HEK293 (cell line): ENCODE results near the gene SNTG2.

Experiments
- CTCF ChIA-PET: fragments of 350-600 bp; formaldehyde crosslinking; extraction: SDS; loops from one replicate; lab custom pipeline; 2021; ENCODE audit warnings: antibody characterized with exemption; lab: Yijun Ruan, JAX
- POLR2A ChIA-PET: fragments of 300-600 bp; formaldehyde crosslinking; extraction: SDS; loops from one replicate; lab custom pipeline; 2020; ENCODE audit warnings: antibody characterized with exemption, inconsistent platforms; lab: Yijun Ruan, JAX
- H3K27ac ChIP-seq: fragments of 200-500 bp; sonication (Bioruptor generic); 2 replicates; pipeline ENCODE4 v1.5.1; 2014; ENCODE audit warnings: low read depth, low read length, control low read depth, inconsistent platforms; ENCODE audit errors: extremely low read depth
- H3K36me3 ChIP-seq, 2 experiments: fragments of 200-500 bp in 1 of 2; sonication (Bioruptor generic) in 1 of 2; 1 replicate in 1 of 2; 2 replicates in 1 of 2; pipeline ENCODE4 v1.5.1; 2014 to 2017; ENCODE audit warnings: inconsistent platforms in 2 of 2, low read length in 2 of 2; ENCODE audit not compliant: control insufficient read depth in 2 of 2, insufficient read depth in 1 of 2
- H3K4me1 ChIP-seq: fragments of 200-500 bp; sonication (Bioruptor generic); 2 replicates; pipeline ENCODE4 v1.5.1; 2014; ENCODE audit warnings: mild to moderate bottlenecking, low read length, inconsistent platforms; ENCODE audit not compliant: control insufficient read depth, insufficient read depth
- H3K4me3 ChIP-seq: 2 replicates; pipeline ENCODE4 v1.5.1; 2011; ENCODE audit warnings: low read depth, mild to moderate bottlenecking, control low read depth, low read length, moderate library complexity
- H3K9me3 ChIP-seq: fragments of 200-500 bp; sonication (Bioruptor generic); 2 replicates; pipeline ENCODE4 v1.5.1; 2014; ENCODE audit warnings: low read depth, low read length, inconsistent platforms; ENCODE audit not compliant: control insufficient read depth, insufficient read depth
- HIC1 ChIP-seq: fragments of 450-650 bp; formaldehyde crosslinking; IDR thresholded peaks from 2 replicates; pipeline ENCODE4 v1.5.1; 2016; ENCODE audit warnings: missing biosample characterization, missing genetic modification characterization
- HOXD13 ChIP-seq: sonication (generic); formaldehyde crosslinking; IDR thresholded peaks from 2 replicates; pipeline ENCODE4 v1.8.0; 2022; ENCODE audit warnings: missing genetic modification reagents, borderline replicate concordance
- INSM2 ChIP-seq: fragments of 450-650 bp; formaldehyde crosslinking; IDR thresholded peaks from 2 replicates; pipeline ENCODE4 v1.5.1; 2016; ENCODE audit warnings: missing biosample characterization, missing genetic modification characterization
- KLF10 ChIP-seq: fragments of 450-650 bp; IDR thresholded peaks from 2 replicates; pipeline ENCODE4 v1.5.1; 2018; ENCODE audit warnings: missing biosample characterization, mild to moderate bottlenecking, missing genetic modification characterization
- OVOL3 ChIP-seq: fragments of 450-650 bp; formaldehyde crosslinking; IDR thresholded peaks from 2 replicates; pipeline ENCODE4 v1.5.1; 2016; ENCODE audit warnings: missing biosample characterization, missing genetic modification characterization
- PRDM6 ChIP-seq: fragments of 450-650 bp; formaldehyde crosslinking; IDR thresholded peaks from 2 replicates; pipeline ENCODE4 v1.5.1; 2017; ENCODE audit warnings: missing biosample characterization, missing genetic modification characterization
- ZBTB1 ChIP-seq: fragments of 450-650 bp; formaldehyde crosslinking; IDR thresholded peaks from 2 replicates; pipeline ENCODE4 v1.5.1; 2016; ENCODE audit warnings: missing biosample characterization, missing genetic modification characterization
- ZBTB49 ChIP-seq: fragments of 450-650 bp; formaldehyde crosslinking; IDR thresholded peaks from 2 replicates; pipeline ENCODE4 v1.5.1; 2016; ENCODE audit warnings: missing biosample characterization, missing genetic modification characterization, low read depth
- ZFP41 ChIP-seq: fragments of 450-650 bp; formaldehyde crosslinking; IDR thresholded peaks from 2 replicates; pipeline ENCODE4 v1.5.1; 2016; ENCODE audit warnings: missing biosample characterization, missing genetic modification characterization, borderline replicate concordance
- ZNF10 ChIP-seq: fragments of 450-650 bp; formaldehyde crosslinking; IDR thresholded peaks from 2 replicates; pipeline ENCODE4 v1.5.1; 2017; ENCODE audit warnings: missing biosample characterization, missing genetic modification characterization
- ZNF114 ChIP-seq: fragments of 450-650 bp; formaldehyde crosslinking; IDR thresholded peaks from 2 replicates; pipeline ENCODE4 v1.5.0; 2017; ENCODE audit warnings: missing biosample characterization, missing genetic modification characterization
- ZNF16 ChIP-seq: fragments of 450-650 bp; formaldehyde crosslinking; IDR thresholded peaks from 2 replicates; pipeline ENCODE4 v1.5.1; 2016; ENCODE audit warnings: low read depth, missing biosample characterization, missing genetic modification characterization
- ZNF214 ChIP-seq: fragments of 450-650 bp; formaldehyde crosslinking; IDR thresholded peaks from 2 replicates; pipeline ENCODE4 v1.5.1; 2017; ENCODE audit warnings: missing biosample characterization, mild to moderate bottlenecking, missing genetic modification characterization, borderline replicate concordance
- ZNF335 ChIP-seq: fragments of 450-650 bp; formaldehyde crosslinking; conservative IDR thresholded peaks from 2 replicates; pipeline ENCODE4 v1.5.1; 2016; ENCODE audit warnings: missing biosample characterization, missing genetic modification characterization
- ZNF394 ChIP-seq: fragments of 450-650 bp; formaldehyde crosslinking; IDR thresholded peaks from 2 replicates; pipeline ENCODE4 v1.5.1; 2016; ENCODE audit warnings: missing biosample characterization, missing genetic modification characterization, mild to moderate bottlenecking, moderate library complexity, borderline replicate concordance
- ZNF398 ChIP-seq: fragments of 450-650 bp; formaldehyde crosslinking; IDR thresholded peaks from 2 replicates; pipeline ENCODE4 v1.5.1; 2017; ENCODE audit warnings: missing biosample characterization, missing genetic modification characterization
- ZNF404 ChIP-seq: fragments of 450-650 bp; formaldehyde crosslinking; IDR thresholded peaks from 2 replicates; pipeline ENCODE4 v1.5.1; 2017; ENCODE audit warnings: missing biosample characterization, missing genetic modification characterization
- ZNF433 ChIP-seq: fragments of 450-650 bp; formaldehyde crosslinking; IDR thresholded peaks from 2 replicates; pipeline ENCODE4 v1.5.1; 2016; ENCODE audit warnings: missing biosample characterization, missing genetic modification characterization, low read depth
- ZNF558 ChIP-seq: fragments of 450-650 bp; formaldehyde crosslinking; IDR thresholded peaks from 2 replicates; pipeline ENCODE4 v1.5.1; 2016; ENCODE audit warnings: missing biosample characterization, missing genetic modification characterization
- ZNF624 ChIP-seq: fragments of 450-650 bp; formaldehyde crosslinking; IDR thresholded peaks from 2 replicates; pipeline ENCODE4 v1.5.1; 2017; ENCODE audit warnings: missing biosample characterization, missing genetic modification characterization
- ZNF629 ChIP-seq: fragments of 450-650 bp; formaldehyde crosslinking; IDR thresholded peaks from 2 replicates; pipeline ENCODE4 v1.5.1; 2017; ENCODE audit warnings: missing biosample characterization, missing genetic modification characterization
- ZNF660 ChIP-seq: fragments of 450-650 bp; IDR thresholded peaks from 2 replicates; pipeline ENCODE4 v1.5.1; 2018; ENCODE audit warnings: missing biosample characterization, mild to moderate bottlenecking, missing genetic modification characterization
- ZNF76 ChIP-seq: fragments of 450-650 bp; formaldehyde crosslinking; IDR thresholded peaks from 2 replicates; pipeline ENCODE4; 2016; ENCODE audit warnings: low read depth, missing biosample characterization, missing genetic modification characterization, borderline replicate concordance
- ZNF768 ChIP-seq: fragments of 450-650 bp; formaldehyde crosslinking; IDR thresholded peaks from 2 replicates; pipeline ENCODE4 v1.5.1; 2018; ENCODE audit warnings: missing biosample characterization, mild to moderate bottlenecking, missing genetic modification characterization
- ZNF776 ChIP-seq: fragments of 450-650 bp; formaldehyde crosslinking; IDR thresholded peaks from 2 replicates; pipeline ENCODE4 v1.5.0; 2017; ENCODE audit warnings: missing biosample characterization, missing genetic modification characterization, borderline replicate concordance
- ZNF785 ChIP-seq: fragments of 450-650 bp; formaldehyde crosslinking; IDR thresholded peaks from 2 replicates; pipeline ENCODE4 v1.5.1; 2016; ENCODE audit warnings: missing biosample characterization, missing genetic modification characterization
- ZNF791 ChIP-seq: fragments of 450-650 bp; formaldehyde crosslinking; IDR thresholded peaks from 2 replicates; pipeline ENCODE4 v1.5.1; 2016; ENCODE audit warnings: missing biosample characterization, missing genetic modification characterization
- ZSCAN30 ChIP-seq: fragments of 450-650 bp; IDR thresholded peaks from 2 replicates; pipeline ENCODE4 v1.5.1; 2018; ENCODE audit warnings: missing biosample characterization, mild to moderate bottlenecking, missing genetic modification characterization, moderate library complexity

Gene SNTG2

GRCh38 chr2:1253629-1254028 is 303.0 kb downstream of the SNTG2 start:
- Histone ChIP-seq H3K4me3 (no peak overlapping the region), H3K36me3 (no peaks in the 10 kb centered on the region), H3K4me1 (no peaks in the 10 kb centered on the region), H3K9me3 (no peaks in the 10 kb centered on the region), H3K27ac (no peak overlapping the region)
- CTCF ChIA-PET, result no interaction called here
- TF ChIP-seq INSM2 (tag by site-specific recombination), result no peak
- no peak for TF ChIP-seq PRDM6 (tag by site-specific recombination)
- TF ChIP-seq ZNF114 (tag by site-specific recombination), result no peak
- TF ChIP-seq ZNF776 (tag by site-specific recombination), result no peak
- no peak for TF ChIP-seq ZNF394
- no peak for TF ChIP-seq ZNF433 (tag by site-specific recombination)
- no peak for TF ChIP-seq ZBTB1
- no peak for TF ChIP-seq ZFP41 (tag by site-specific recombination)
- no peak for TF ChIP-seq ZNF624 (tag by site-specific recombination)
- no peak for TF ChIP-seq ZNF660 (tag by site-specific recombination)
- no peak for TF ChIP-seq KLF10 (tag by site-specific recombination)
- TF ChIP-seq ZNF404, result no peak
- no peak for TF ChIP-seq ZNF214 (tag by site-specific recombination)
- no peak for TF ChIP-seq ZNF629 (tag by site-specific recombination)
- TF ChIP-seq ZNF335, result no peak
- TF ChIP-seq ZNF398 (tag by site-specific recombination), result no peak
- no peak for TF ChIP-seq ZNF558 (tag by site-specific recombination)
- no peak for TF ChIP-seq ZNF16
- TF ChIP-seq ZNF785 (tag by site-specific recombination), result no peak
- POLR2A ChIA-PET, result no interaction called here

GRCh38 chr2:1254662-1255343 is 304.2 kb downstream of the SNTG2 start:
- no peaks in the 10 kb centered on the region for H3K4me1 ChIP-seq
- H3K9me3 ChIP-seq, result no peaks in the 10 kb centered on the region
- CTCF ChIA-PET, result no interaction called here
- H3K36me3 ChIP-seq, result no peaks in the 10 kb centered on the region
- POLR2A ChIA-PET, result no interaction called here
- no peak overlapping the region for H3K27ac ChIP-seq
- no peak overlapping the region for H3K4me3 ChIP-seq
- TF ChIP-seq ZBTB49 (no peak), ZNF76 (tag by site-specific recombination) (no peak), HOXD13 (CRISPR knock-in tag) (no peak), HIC1 (tag by site-specific recombination) (no peak), ZNF768 (no peak), ZNF10 (tag by site-specific recombination) (no peak), ZNF791 (no peak), ZSCAN30 (tag by site-specific recombination) (no peak), OVOL3 (tag by site-specific recombination) (no peak)
